Left colon (tissue), 2 donors: ENCODE results near the gene HOXB6. TPM values are rescaled to one million over a fixed set of nuclear protein-coding genes. Genes with fewer than 3 reads are reported as not detected.

Experiments
- ATAC-seq: fragments of 200-7000 bp; cut with Tn5 transposase; one replicate; pipeline ENCODE4 v1.9.1; 2020; ENCODE audit warnings: mild to moderate bottlenecking, moderate library complexity
- DNase-seq, 2 donors: peaks; one replicate each; pipeline ENCODE4 v3.0.0-alpha.2; 2020
- intact Hi-C, 2 donors: fragments of 100-400 bp; cut with DNase I in 1 of 2; cut with micrococcal nuclease in 1 of 2; formaldehyde crosslinking; loops; one replicate each; pipeline versions ENCODE4 v1.11.2 to v1.14.0; 2022; cut with DNase I, micrococcal nuclease
- total RNA-seq, 2 donors: library from RNA; stranded (reverse); fragmentation: NEBNext Ultra II Directional; extraction: Animal tissue kit (Norgen Biotek cat#: 25700); gene quantifications; one replicate each; pipeline ENCODE4 v1.2.1, GENCODE V29; 2021
- donor health status: DM: no; HTN: no; CAD: no.
- donor health status: DM: yes; HTN: yes; CAD: no.

HOXB6 gene
- total RNA-seq, 2 donors from 2014 or later = 39.3 to 43.3 TPM

DNA sequence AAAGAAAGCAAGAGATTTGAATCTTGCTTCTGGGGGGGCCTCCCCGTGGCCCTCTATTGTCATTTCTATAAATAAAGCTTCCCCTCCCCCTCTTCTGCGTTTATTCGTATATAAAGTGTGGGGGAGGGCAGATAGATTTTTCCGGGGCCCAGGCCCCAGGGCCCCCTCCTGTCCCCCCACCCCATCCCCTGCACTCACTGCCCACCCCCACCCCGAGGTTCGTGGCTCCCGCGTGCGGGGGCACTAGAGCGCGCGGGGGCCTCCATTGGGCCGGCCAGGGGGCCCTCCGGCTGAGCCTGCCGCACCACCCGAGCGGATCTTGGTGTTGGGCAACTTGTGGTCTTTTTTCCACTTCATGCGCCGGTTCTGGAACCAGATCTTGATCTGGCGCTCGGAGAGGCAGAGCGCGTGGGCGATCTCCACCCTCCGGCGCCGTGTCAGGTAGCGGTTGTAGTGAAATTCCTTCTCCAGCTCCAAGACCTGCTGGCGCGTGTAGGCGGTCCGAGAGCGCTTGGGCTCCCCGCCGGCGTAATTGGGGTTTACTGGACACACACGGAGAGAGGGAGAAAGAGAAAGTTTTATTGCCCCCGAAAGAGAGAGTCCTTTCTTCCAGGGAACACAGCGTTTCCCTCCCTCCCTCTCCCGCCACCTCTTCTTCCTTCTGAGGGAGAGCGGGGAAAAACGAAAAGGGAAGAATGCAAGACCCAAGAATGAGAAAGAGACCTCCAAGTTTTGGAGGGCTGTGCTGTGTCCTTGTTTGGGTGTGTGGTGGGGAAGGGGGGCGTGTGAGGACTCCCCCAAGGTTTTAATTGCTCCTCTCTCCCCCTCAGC, 28.1 kb downstream of the HOXB6 start:
- DNase-seq = no peak
- intact Hi-C loops = loop anchor here in 1 of 2 donors (5.0 kb wide), 1 partner anchor 84 kb away; no protein-coding TSS in a partner anchor
- no peak for ATAC-seq

DNA sequence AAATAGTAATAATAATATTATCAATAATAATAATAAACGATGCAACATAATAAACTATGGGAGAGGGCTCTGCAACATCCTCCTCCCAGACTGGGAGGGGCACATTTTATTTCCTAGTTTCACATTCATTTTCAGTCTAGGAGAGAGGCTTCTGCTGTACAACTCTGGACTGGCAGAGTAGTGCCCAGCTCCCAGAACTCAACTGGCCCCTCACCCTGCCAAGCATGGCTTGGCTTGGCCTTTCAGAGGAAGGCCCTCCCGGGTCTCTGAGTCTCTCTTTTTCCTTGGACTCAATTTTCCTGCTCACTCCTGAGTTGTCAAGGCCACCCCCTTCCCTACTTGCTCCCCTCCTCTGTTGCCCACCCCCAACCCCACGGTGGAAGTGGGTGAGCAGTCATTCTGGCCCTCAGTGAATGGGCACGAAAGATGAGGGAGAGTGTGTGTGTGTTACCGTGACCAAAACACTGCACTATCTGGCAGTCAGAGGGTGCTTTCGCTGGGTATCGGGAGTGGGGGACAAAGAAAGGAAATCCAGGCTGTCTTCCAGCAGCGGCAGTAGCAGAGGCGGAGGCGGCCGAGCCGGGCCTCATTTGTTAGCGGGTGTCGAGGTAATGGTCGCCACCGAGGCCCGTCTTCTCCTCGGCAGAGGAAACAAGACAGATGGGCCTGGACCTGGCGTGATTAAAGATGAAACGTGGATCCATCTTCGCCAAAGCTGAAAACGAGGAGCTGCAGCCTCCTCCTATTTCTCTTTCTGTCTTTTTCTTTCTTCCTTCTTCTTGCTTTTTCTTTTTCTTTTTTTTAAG, 28.9 kb downstream of the HOXB6 start:
- ATAC-seq = no peak
- no peak for DNase-seq
- intact Hi-C loops = loop anchor here in 1 of 2 donors (5.0 kb wide), 1 partner anchor 84 kb away; no protein-coding TSS in a partner anchor

DNA sequence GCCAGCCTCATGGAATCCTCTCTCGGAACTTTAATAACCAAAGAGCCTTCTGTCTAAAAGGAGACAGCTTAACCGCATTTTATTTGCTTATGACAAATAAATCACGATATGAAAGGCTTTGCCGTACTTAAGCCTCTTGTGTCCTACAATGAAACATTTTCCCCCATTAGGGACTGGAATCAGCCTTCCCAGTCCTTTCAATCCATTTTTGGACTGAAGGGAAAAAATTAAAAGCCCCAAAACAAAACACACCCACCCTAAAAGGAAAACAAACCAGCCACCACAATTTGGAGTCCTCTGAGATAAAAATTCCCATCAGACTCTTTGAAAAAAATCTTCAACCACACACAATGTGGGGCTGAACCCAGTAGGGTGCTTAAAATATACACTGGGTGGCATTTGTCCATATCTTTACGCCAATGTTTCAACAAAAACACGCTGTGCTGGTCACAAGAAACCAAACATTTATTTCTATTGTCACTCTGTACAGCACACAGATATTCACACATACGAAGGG, 29.7 kb downstream of the HOXB6 start:
- DNase-seq = no peak
- no peak for ATAC-seq
- intact Hi-C loops = loop anchor here in 1 of 2 donors (5.0 kb wide), 1 partner anchor 83 kb away; no protein-coding TSS in a partner anchor

DNA sequence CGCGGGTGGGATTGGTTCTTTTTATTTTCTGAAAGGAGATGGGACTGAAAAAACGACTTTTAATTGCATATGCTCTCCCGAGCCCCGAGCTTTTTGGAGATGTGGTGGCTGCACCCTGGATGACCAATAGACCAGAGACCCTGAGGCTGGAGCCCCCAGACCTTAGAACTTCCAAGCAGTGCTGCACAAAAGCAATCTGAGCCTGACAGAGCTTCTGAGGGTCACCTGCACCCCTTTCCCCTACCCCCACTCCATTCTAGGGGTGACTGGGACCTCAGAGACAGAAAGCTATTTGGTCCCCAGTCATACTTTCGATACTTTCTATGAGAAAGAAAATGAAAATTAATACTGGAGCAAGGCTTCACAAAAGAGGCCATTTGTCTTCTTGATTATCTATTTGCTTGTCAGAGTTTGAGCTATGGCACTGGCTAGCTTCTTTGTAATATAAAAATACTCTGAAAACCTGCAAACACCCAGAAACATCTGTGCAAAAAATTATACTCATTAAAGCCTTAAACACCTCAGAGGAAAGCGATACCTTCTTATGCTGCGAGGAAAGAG, 30.2 kb downstream of the HOXB6 start:
- DNase-seq (no peak), ATAC-seq (no peak)
- intact Hi-C loops = loop anchor here in 1 of 2 donors (5.0 kb wide), 1 partner anchor 82 kb away; no protein-coding TSS in a partner anchor

DNA sequence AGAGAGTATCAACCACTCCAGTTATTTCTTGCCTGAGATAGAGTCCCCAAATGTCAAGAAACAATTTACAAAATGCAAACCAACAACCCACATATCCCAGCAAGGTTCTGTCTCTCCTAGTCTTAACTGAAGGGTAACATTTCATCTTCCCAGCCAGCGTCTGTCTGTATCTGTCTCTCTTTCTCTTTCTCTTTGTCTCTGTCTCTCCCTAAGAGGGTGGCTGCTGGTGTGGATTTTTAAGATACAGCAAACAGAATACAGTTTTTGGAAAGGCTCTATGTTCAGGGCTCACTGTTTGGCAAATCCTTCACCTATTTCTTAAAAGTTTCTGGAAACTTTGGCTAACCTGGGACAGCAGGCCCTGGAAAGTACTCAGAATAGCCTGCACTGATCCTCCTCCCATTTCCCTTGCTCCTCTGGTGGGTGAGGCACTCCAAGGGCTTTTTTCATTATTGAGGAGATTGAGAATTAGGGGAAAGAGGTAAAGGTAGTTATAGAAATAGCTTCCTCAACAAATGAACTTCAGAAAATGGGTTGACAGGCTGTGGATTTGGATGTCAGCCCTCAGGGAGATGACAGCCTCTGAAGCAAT, 32.9 kb downstream of the HOXB6 start:
- DNase-seq (no peak), ATAC-seq (no peak)
- intact Hi-C loops = no loop called here

DNA sequence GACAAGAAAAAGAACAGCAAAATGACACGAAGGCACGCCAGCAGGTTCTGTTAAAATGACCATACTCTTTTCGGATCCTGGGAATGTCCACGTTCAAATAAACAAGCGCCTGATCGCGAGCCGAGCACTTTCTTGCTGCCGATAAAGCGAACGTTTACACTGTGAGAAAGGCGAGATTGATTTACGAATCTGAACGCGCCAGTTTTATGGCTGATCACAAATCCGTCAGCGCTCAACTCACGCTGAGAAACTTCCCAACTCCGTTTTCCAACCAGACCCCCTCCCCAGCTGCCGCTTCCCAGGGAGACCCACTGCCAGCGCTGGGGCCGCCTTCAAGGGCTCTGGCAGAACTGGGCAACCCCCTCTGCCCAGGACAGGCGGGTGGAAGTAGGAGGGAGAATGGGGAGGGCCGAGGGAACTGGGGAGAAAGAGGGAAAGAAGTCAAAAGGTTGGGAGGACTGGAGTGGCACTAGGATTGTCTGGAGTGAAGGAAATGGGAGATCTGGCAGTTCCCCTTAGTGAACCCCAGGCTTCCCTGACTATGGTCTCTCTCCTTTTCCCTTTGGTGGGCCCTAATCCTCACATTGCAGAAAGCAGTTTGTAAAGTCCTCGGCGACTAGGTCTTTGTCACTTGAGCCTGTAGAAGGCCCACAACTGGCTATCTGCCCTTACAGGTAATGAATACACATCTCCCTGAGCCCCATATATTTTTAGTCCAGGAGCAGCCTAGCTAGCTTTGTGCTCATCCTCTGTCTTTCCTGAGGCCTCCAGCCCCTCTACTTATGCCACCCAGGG, 33.6 kb downstream of the HOXB6 start:
- DNase-seq = no peak
- intact Hi-C loops = no loop called here
- no peak for ATAC-seq

DNA sequence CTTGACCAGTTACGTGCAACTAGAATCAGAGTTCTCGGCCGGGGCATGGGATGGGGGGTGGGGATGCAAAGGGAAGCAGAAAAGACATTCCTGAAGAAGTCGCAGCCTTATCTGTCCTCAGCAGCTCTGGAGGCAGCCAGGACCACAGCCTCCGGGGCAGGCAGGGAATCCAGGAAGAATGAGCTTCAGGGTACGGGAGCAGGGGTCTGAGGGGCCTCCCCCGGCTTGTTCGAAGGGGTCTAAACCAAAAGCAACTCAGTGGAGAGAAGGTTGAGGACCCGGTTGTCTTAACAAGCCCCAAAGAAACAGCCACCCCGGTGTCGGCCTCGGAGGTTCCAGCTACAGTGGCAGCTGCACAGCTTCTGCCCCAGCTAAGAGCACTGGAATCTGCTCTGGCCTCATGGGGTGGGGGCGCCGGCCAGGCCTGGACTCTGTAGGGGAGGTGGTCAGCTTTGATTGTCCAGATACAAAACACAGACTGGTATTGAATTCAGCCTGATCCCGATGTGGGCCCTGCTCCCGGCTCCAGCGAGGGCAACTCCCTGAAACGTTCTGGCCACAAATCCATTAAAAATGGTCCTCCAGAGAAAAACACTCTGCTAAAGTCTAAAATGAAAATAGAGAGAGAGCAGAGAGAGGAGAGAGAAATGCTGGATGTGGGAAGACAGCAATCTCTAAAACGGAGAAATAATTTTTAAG, 34.3 kb downstream of the HOXB6 start:
- no peak for ATAC-seq
- intact Hi-C loops = no loop called here
- peak; percentile 9 to 23 for DNase-seq

DNA sequence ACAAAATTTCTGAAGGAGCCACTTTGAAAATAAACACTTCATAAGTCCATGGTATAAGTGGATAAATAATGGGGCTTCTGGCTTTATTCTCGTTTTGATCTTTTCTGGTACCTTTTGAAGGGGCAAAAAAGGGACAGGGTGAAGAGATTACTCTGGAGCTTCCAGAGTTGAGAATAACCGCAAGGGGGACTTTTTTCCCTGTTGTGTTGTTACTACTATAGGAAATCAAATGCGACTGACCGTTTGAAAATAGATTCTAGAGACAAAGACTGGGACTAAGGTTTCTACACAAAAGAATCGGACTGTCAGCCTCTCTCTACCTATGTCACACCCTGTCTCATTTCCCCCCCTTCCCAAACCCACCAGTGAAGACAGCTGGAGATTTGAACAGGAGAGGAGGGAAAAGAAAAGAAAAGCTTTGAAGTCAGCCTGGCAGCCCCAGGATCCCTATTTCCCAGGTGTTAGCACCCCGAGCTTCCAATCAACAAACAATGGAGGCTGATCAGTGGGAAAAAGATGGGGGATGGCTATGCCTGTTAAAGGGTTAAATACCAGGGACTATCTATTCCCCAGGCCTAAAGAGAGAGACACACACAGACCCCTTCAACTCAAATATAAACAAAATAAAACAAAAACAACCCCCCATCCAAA, 35.0 kb downstream of the HOXB6 start:
- no peak for ATAC-seq
- DNase-seq = no peak
- intact Hi-C loops = no loop called here

DNA sequence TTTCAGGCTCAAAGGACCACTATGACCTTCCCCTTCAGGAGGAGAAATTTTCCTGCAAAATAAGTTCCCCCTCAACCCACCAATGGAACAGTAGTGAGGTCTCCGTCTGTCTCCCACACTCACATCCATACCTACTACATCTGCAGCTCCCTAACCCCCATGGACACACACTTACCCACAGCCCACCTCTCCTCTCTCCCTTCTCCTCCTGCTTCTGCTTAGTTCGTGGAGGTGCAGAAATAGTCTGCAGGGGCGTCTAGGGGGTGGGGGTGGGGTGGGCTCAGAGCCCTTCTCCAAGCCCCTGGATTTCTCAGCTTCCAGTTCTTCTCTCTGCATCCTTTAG, 35.6 kb downstream of the HOXB6 start:
- DNase-seq = no peak
- intact Hi-C loops = no loop called here
- ATAC-seq = no peak

DNA sequence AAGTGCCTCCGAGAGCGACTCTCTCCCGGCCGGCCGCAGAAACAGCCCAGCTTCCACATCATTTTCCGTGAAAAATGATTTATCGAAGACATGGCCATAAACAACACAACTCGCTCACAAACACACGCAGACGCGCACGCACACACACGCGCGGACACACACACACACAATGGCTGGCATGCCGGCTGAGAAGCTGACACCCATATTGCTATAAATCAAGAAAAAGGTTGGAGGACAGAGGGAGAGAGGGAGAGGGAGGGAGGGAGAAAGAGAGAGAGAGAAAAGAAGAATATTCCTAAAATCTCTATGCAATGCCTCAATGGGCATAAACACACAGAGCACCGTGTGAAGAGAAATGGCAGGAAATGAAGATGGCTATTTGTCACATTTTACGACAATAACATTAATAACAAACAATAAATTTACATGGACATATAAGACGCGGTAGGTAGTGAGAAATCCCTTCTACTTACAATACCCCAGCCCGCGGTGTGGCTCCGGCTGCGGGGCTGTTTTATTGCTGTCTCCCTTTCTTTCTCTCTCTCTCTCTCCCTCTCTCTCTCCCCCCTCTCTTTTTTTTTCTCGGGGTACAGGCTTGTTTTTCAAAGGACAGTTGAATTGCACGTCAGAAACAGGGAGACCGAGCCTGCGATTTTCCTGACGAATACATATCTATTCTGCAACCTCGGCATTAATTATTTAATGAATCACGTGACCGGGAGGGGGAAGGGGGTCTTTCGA, 36.1 kb downstream of the HOXB6 start:
- DNase-seq (peak in 1 of 2 donors; percentile 13), ATAC-seq (no peak)
- intact Hi-C loops = no loop called here

DNA sequence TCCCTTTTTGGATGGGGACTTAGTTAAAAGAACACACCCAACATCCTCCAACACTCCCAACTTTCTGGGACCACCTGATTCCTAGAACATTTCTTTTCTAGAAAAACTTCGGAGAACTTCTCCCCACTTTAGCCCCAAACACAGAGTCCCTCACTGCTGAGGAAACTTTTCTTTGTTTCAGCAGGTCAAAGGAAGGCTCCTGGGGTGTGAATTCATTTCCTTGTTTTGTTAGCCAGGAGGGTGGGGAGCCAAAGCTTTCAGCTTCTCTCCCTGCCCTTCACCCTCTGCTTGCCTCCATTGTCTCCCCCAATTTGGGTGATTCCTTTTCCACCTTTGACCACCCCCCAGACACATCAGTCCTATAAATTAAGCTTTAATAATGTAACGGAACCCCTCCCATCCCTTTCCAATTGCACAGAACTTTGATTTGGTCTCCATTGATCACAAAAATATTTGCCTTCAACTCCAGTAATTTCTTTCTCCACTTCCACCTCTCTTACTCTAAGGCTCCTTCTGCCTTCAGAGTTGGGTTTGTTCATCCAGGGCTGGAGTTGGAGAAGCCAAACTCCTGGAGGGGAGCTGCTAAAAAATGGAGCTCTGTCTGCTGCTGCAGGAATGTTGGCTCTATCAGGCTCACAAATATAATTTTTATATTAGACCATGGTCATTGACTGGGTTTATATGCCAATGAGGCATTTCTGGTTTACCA, 37.0 kb downstream of the HOXB6 start:
- ATAC-seq (peak; percentile 57), DNase-seq (no peak)
- intact Hi-C loops = no loop called here

DNA sequence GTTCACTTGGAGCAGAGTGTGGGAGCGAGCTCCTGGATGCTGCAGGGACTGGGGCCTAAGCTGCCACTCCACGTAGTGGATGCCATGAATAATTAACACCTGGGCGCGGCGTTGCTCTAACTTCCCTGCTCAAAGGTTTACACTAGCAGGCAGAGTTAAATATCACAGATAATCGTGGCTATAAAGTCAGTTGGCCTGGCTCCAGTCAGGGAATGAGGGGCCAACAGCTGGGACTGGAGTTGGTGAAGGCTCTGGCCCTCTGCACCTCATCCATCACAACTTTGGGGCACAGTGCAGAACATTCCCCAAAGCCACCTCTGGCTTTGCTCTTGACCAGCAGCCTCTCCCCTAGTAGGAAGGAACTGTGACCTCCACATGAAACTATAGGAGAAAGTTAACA, 37.6 kb downstream of the HOXB6 start:
- intact Hi-C loops = no loop called here
- peak; percentile 70 to 81 for DNase-seq
- peak; percentile 91 for ATAC-seq

DNA sequence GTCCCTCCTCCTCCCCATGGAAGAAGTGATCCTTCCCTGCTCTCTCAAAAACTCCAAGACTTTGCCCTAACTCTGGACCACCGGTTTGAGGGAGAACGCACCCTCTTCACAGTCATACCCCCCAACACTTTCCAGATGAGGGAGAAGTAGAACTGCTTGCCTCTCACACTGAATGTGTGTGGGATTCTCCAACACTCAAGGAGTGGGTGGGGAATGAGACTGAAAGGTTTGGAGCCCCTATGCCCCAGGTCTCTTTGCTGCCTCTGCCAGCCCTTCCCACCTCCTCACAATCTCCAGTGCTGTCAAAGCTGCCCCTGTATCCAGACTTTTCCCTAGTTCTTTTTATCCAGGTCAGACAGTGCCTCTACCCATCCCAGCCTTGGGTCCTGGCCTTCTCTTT, 38.1 kb downstream of the HOXB6 start:
- no peak for ATAC-seq
- intact Hi-C loops = no loop called here
- no peak for DNase-seq

DNA sequence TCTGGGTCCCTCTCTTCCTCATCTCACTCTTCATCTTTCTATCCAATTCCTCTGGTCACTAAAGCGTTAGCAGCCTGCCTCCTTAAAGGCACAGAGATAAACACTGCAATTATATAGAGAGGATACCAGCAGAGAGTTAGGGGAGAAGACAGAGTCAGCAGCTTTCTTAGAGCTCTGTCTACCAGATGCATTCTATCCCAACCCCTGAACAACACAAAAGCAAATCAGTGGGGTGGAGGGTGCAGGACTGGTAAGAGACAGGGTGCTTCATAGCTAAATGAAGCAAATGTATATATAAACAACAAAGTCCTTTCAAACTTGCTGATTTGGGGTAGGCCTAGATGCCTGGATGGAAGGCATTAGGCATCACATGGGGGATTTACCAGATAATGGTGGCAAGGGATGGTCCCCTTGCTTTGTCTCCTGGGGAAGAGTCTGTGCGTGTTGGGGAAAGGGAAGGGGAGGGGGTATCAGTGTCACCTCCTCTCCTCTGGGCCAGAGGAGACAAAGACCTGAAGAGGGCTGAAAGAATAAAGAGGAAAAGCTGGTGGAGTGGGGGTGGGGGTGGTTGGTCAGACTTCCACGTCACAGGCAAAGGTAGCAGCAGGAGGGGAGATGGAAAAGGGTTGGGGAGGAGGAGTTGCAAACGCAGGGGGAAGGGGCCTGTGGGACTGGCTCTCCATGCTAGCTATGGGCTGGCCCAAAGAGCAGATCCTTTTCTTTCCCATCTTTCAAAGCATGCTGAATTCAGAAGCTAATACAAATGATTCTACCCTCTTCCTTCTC, 38.7 kb downstream of the HOXB6 start:
- DNase-seq (peak in 1 of 2 donors; percentile 4), ATAC-seq (no peak)
- intact Hi-C loops = no loop called here

DNA sequence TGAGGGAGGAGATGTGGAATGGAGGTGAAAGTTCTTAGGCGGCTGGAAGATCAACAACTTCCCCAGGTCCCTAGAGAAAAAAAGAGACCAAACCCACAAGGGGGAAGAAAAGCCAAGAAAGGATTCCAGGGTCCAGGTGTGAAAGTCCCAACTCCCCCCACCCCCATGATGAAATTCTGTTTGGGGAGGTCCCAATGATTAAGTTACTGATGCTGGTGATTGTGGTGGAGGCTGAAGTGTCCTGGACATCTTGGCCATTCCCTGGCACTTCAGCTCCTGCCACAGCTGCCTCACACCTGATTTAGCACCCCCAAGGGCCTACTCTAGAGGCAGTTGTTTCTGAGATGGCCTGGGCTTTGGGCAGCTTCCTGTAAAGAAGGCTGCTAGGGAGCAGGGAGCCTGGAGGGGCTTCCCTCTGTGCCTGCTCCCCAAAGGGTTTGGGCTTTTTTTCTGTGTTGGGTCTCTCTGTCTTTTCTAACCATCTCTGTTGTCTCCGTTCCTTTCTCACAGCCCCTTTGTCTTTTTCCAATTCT, 39.7 kb downstream of the HOXB6 start:
- DNase-seq (no peak), ATAC-seq (no peak)
- intact Hi-C loops = no loop called here
